SK-N-SH (cell line): ENCODE data around the gene PCDH1.

Source experiments
- EZH2phosphoT487 ChIP-seq: fragments of 200-600 bp; sonication (generic); IDR thresholded peaks from 2 replicates; pipeline ENCODE4 v1.6.1; 2017; ENCODE audit warnings: low read depth, mixed run types, mild to moderate bottlenecking, antibody characterized with exemption, moderate library complexity, borderline replicate concordance
- GABPA ChIP-seq: IDR thresholded peaks from 2 replicates; pipeline ENCODE4 v1.4.0; 2012; ENCODE audit warnings: low read depth, mild to moderate bottlenecking
- GATA2 ChIP-seq: sonication (generic); formaldehyde crosslinking; IDR thresholded peaks from 2 replicates; pipeline ENCODE4 v1.5.0; 2020; ENCODE audit warnings: mild to moderate bottlenecking, missing genetic modification reagents
- JUND ChIP-seq: IDR thresholded peaks from 2 replicates; pipeline ENCODE4 v1.4.0; 2012
- MAX ChIP-seq: IDR thresholded peaks from 2 replicates; pipeline ENCODE4 v1.4.0; 2012; ENCODE audit warnings: low read depth
- NRF1 ChIP-seq: IDR thresholded peaks from 2 replicates; pipeline ENCODE4 v1.6.1; 2012; ENCODE audit warnings: low read depth, mild to moderate bottlenecking, low read length
- POLR2AphosphoS5 ChIP-seq: IDR thresholded peaks from 2 replicates; pipeline ENCODE4 v1.6.1; 2012; ENCODE audit warnings: low read depth, low read length
- REST ChIP-seq: IDR thresholded peaks from 2 replicates; pipeline ENCODE4 v1.6.1; 2012; ENCODE audit warnings: mild to moderate bottlenecking, low read depth, low read length, moderate library complexity
- SMC3 ChIP-seq: IDR thresholded peaks from 2 replicates; pipeline ENCODE4 v1.6.1; 2012; ENCODE audit warnings: low read depth, low read length, improper control_type of control experiment
- TAF1 ChIP-seq: IDR thresholded peaks from 2 replicates; pipeline ENCODE4 v1.6.1; 2012; ENCODE audit warnings: low read depth, mild to moderate bottlenecking, low read length, moderate library complexity, borderline replicate concordance
- USF1 ChIP-seq: IDR thresholded peaks from 2 replicates; pipeline ENCODE4 v1.4.0; 2012; ENCODE audit warnings: low read depth, borderline replicate concordance
- TF ChIP-seq, protein P1 (sequence below): fragments of 200-600 bp; sonication (generic); IDR thresholded peaks from 2 replicates; pipeline ENCODE4 v1.6.1; 2017; ENCODE audit warnings: antibody characterized with exemption, mild to moderate bottlenecking, moderate library complexity

- TF ChIP-seq USF1 (no peak), REST (no peak), TAF1 (no peak), GABPA (no peak), NRF1 (no peak), SMC3 (no peak), POLR2AphosphoS5 (no peak), EZH2phosphoT487 (no peak), JUND (no peak), MAX (no peak), GATA2 (CRISPR knock-in tag) (no peak)
- TF ChIP-seq, protein P1, sequence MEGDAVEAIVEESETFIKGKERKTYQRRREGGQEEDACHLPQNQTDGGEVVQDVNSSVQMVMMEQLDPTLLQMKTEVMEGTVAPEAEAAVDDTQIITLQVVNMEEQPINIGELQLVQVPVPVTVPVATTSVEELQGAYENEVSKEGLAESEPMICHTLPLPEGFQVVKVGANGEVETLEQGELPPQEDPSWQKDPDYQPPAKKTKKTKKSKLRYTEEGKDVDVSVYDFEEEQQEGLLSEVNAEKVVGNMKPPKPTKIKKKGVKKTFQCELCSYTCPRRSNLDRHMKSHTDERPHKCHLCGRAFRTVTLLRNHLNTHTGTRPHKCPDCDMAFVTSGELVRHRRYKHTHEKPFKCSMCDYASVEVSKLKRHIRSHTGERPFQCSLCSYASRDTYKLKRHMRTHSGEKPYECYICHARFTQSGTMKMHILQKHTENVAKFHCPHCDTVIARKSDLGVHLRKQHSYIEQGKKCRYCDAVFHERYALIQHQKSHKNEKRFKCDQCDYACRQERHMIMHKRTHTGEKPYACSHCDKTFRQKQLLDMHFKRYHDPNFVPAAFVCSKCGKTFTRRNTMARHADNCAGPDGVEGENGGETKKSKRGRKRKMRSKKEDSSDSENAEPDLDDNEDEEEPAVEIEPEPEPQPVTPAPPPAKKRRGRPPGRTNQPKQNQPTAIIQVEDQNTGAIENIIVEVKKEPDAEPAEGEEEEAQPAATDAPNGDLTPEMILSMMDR: no peak
These were observed 31.0 kb upstream of the PCDH1 start for GRCh38 chr5:141909212-141909611.
